ENCODE results near the gene OMP. TPM values are rescaled to one million over a fixed set of nuclear protein-coding genes. Genes with fewer than 3 reads are reported as not detected.

The OMP gene
- total and polyA plus RNA-seq, 2 donors (not counting 3 experiments of a cell fraction or from before 2014, with no cell fraction given), result 0.80 TPM; not detected in 1

GRCh38 chr11:77074205-77074604 is 28.4 kb upstream of the OMP start:
- H2AFZ ChIP-seq (ENCODE audit: low read depth, low read length), result no peak overlapping the region
- no peak for FAIRE-seq

More at GRCh38 chr11:77074205-77074604, 28.4 kb upstream of the OMP start:
- Histone ChIP-seq H3K4me1 (ENCODE audit: control insufficient read depth, extremely low read depth, insufficient read depth, low read length) (peaks cover 30% of the 10 kb centered on the region), H3K27me3 (ENCODE audit: control insufficient read depth in 2 of 2, insufficient read depth in 2 of 2, low read length in 2 of 2) (no peaks in the 10 kb centered on the region), H3K9me1 (replicated peaks; ENCODE audit: control insufficient read depth, extremely low read depth, insufficient read depth, low read length) (no peaks in the 10 kb centered on the region), H3K4me3 (replicated peaks in 1 of 3; ENCODE audit: insufficient read depth in 1 of 3, low read depth in 1 of 3, low read length in 3 of 3) (no peak overlapping the region), H3K9ac (replicated peaks; ENCODE audit: extremely low read depth, insufficient read depth, low read length) (peak overlapping the region; percentile 47), H3K9me3 (replicated peaks; ENCODE audit: control insufficient read depth, insufficient read depth, low read length) (no peaks in the 10 kb centered on the region), H3K36me3 (ENCODE audit: control insufficient read depth in 2 of 2, extremely low read depth in 1 of 2, insufficient read depth in 2 of 2, low read length in 2 of 2) (no peaks in the 10 kb centered on the region), H3K27ac (ENCODE audit: insufficient read depth, low read depth, low read length) (peak overlapping the region; percentile 80), H4K20me1 (replicated peaks; ENCODE audit: control insufficient read depth, extremely low read depth, insufficient read depth, low read length) (no peaks in the 10 kb centered on the region), H3K79me2 (ENCODE audit: control insufficient read depth, insufficient read depth, low read length) (no peaks in the 10 kb centered on the region), H3K4me2 (ENCODE audit: insufficient read depth, low read length) (peak overlapping the region; percentile 12)
- dilution Hi-C loops (cut with MboI; ENCODE audit: extremely low pct_ligation_motif_present, low sequenced_read_pairs) (no loop called here), intact Hi-C loops (cut with micrococcal nuclease) (no loop called here)
- no TSS peak for BruUV-seq (replicated peaks)
- ChIA-PET POLR2A (no interaction called here), CTCF (interaction anchor here (1.4 to 3.4 kb wide), 8 partner anchors 8 to 155 kb away, joined by 3 to 44 read pairs (median 8); no protein-coding TSS in a partner anchor)
- DNase-seq (ENCODE audit: low read depth, low spot score), result no peak
- TF ChIP-seq GATA2 (IDR thresholded peaks at IDR 0.05; ENCODE audit: insufficient read depth, insufficient read length, low read depth, low read length), result no peak
- TF ChIP-seq, protein P1, sequence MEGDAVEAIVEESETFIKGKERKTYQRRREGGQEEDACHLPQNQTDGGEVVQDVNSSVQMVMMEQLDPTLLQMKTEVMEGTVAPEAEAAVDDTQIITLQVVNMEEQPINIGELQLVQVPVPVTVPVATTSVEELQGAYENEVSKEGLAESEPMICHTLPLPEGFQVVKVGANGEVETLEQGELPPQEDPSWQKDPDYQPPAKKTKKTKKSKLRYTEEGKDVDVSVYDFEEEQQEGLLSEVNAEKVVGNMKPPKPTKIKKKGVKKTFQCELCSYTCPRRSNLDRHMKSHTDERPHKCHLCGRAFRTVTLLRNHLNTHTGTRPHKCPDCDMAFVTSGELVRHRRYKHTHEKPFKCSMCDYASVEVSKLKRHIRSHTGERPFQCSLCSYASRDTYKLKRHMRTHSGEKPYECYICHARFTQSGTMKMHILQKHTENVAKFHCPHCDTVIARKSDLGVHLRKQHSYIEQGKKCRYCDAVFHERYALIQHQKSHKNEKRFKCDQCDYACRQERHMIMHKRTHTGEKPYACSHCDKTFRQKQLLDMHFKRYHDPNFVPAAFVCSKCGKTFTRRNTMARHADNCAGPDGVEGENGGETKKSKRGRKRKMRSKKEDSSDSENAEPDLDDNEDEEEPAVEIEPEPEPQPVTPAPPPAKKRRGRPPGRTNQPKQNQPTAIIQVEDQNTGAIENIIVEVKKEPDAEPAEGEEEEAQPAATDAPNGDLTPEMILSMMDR (IDR thresholded peaks at IDR 0.05; ENCODE audit: extremely low read depth in 1 of 2, insufficient read depth in 1 of 2, low read depth in 1 of 2, low read length in 2 of 2), result no peak
- TF ChIP-seq JUN (IDR thresholded peaks at IDR 0.05; ENCODE audit: borderline replicate concordance, insufficient read depth, insufficient read length, low read depth), result no peak
- no peak for TF ChIP-seq POLR2AphosphoS5 (IDR thresholded peaks at IDR 0.05; ENCODE audit: insufficient read depth, low read depth, low read length)
- TF ChIP-seq, protein P2, sequence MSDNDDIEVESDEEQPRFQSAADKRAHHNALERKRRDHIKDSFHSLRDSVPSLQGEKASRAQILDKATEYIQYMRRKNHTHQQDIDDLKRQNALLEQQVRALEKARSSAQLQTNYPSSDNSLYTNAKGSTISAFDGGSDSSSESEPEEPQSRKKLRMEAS (IDR thresholded peaks at IDR 0.05; ENCODE audit: insufficient read depth, insufficient read length), result no peak
- no peak for TF ChIP-seq POLR2A (IDR thresholded peaks at IDR 0.05; ENCODE audit: low read depth, low read length)
- no peak for TF ChIP-seq FOS (IDR thresholded peaks at IDR 0.05; ENCODE audit: borderline replicate concordance, insufficient read depth, low read length)
- TF ChIP-seq EZH2 (IDR thresholded peaks at IDR 0.05; ENCODE audit: borderline replicate concordance, low read depth, low read length, severe bottlenecking), result no peak
- TF ChIP-seq MYC (IDR thresholded peaks at IDR 0.05; ENCODE audit: low read depth, low read length), result no peak

Data from endothelial cell of umbilical vein (primary cell).